Measurements from ENCODE around the gene SPX. TPM values are rescaled to one million over a fixed set of nuclear protein-coding genes. Genes with fewer than 3 reads are reported as not detected.

Gene SPX
- total and polyA plus RNA-seq, 2 of the 8 experiments (the other 6 are each of a cell fraction or from before 2014, with no cell fraction given), result 1.2 to 1.3 TPM

DNA sequence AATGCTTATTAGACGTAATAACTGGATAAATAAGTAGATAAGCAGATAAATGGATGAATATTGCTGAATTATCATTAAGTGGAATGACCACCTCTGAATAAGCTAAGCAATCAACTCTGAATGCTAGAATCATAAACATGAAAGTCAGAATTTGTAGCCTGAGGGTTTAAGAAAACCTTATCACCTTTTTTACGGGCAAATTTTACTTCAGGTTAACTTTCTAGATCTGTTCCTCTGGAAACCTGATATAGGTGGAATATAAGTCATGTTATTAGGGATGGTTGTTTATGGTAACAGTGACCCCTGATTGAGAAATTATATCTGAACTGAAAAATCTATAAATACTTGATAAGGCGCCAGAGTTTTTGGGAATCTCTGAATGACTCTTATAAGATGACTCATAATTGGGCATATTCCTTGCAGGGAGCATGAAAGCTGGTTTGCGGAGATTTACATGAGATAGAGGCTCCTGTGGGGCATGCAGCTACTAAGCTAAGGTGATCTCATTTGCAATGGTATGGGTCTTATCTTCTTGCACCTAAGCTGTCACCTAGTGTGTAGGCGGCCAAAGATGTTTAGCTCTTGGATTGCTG, 12.1 kb downstream of the SPX start:
- Histone ChIP-seq H3K18ac (ENCODE audit: extremely low read depth, low read length) (no peak overlapping the region), H3K23me2 (ENCODE audit: low read depth, low read length) (no peaks in the 10 kb centered on the region; the same call in 1 of the 2 replicates), H3K4me1 (replicated peaks in 1 of 4; ENCODE audit: control insufficient read depth in 3 of 4, insufficient read depth in 4 of 4, low read length in 3 of 4) (no peaks in the 10 kb centered on the region), H2BK5ac (ENCODE audit: low read depth, low read length) (no peak overlapping the region), H3K36me3 (ENCODE audit: control insufficient read depth in 2 of 4, insufficient read depth in 4 of 4, low read length in 3 of 4) (no peaks in the 10 kb centered on the region), H3K23ac (ENCODE audit: insufficient read length) (no peak overlapping the region), H2BK15ac (ENCODE audit: low read length) (no peak overlapping the region), H3K14ac (ENCODE audit: insufficient read length) (no peak overlapping the region), H3K27me3 (replicated peaks in 1 of 4; ENCODE audit: control insufficient read depth in 3 of 4, extremely low read depth in 1 of 4, insufficient read depth in 3 of 4, low read length in 3 of 4) (no peaks in the 10 kb centered on the region), H2BK120ac (replicated peaks; ENCODE audit: low read depth, low read length) (no peak overlapping the region), H3K4ac (replicated peaks; ENCODE audit: insufficient read length, low read depth, low read length) (no peak overlapping the region), H2BK12ac (ENCODE audit: low read depth, low read length) (no peak overlapping the region), H3K4me3 (ENCODE audit: extremely low read depth in 1 of 4, insufficient read depth in 2 of 4, low read depth in 3 of 4, low read length in 4 of 4) (no peak overlapping the region), H3K4me2 (ENCODE audit: insufficient read depth in 1 of 2, low read depth in 2 of 2, low read length in 2 of 2) (no peak overlapping the region), H2AK5ac (ENCODE audit: low read depth, low read length) (no peak overlapping the region; the same call in 1 of the 2 replicates), H3K9ac (replicated peaks in 1 of 4; ENCODE audit: extremely low read depth in 1 of 4, low read depth in 3 of 4, low read length in 3 of 4) (no peak overlapping the region), H3K56ac (replicated peaks; ENCODE audit: insufficient read length, low read depth, low read length) (no peak overlapping the region), H3K79me2 (ENCODE audit: control insufficient read depth in 1 of 2, insufficient read depth in 2 of 2, low read length in 2 of 2) (no peaks in the 10 kb centered on the region), H4K8ac (ENCODE audit: extremely low read depth, insufficient read depth, low read length) (no peak overlapping the region), H4K91ac (replicated peaks; ENCODE audit: insufficient read length, low read length) (no peak overlapping the region), H4K5ac (ENCODE audit: insufficient read length, low read depth, low read length) (no peak overlapping the region), H2BK20ac (ENCODE audit: low read length) (no peak overlapping the region), H4K20me1 (replicated peaks in 1 of 2; ENCODE audit: control insufficient read depth in 1 of 2, insufficient read depth in 2 of 2, low read length in 2 of 2) (no peaks in the 10 kb centered on the region), H3K27ac (ENCODE audit: low read depth, low read length) (no peak overlapping the region), H2AFZ (ENCODE audit: low read length) (no peak overlapping the region), H3K79me1 (ENCODE audit: low read depth, low read length) (no peaks in the 10 kb centered on the region; the same call in 1 of the 2 replicates), H3K9me3 (ENCODE audit: insufficient read depth in 2 of 2, low read depth in 1 of 2, low read length in 1 of 2) (no peaks in the 10 kb centered on the region)
- no peak for DNase-seq (ENCODE audit: low read depth in 1 of 2, low spot score in 2 of 2)
- ChIA-PET POLR2A (ENCODE audit: partially characterized antibody) (no interaction called here), CTCF (ENCODE audit: partially characterized antibody) (no interaction called here)
- FAIRE-seq, result no peak
- TF ChIP-seq POLR2A (IDR thresholded peaks at IDR 0.05; ENCODE audit: control extremely low read depth in 1 of 2, low read depth in 2 of 2, low read length in 2 of 2) (no peak), MAFK (IDR thresholded peaks at IDR 0.05; ENCODE audit: low read depth, low read length) (no peak), ASH2L (IDR thresholded peaks at IDR 0.05; ENCODE audit: low read length) (no peak)
- TF ChIP-seq, protein P1, sequence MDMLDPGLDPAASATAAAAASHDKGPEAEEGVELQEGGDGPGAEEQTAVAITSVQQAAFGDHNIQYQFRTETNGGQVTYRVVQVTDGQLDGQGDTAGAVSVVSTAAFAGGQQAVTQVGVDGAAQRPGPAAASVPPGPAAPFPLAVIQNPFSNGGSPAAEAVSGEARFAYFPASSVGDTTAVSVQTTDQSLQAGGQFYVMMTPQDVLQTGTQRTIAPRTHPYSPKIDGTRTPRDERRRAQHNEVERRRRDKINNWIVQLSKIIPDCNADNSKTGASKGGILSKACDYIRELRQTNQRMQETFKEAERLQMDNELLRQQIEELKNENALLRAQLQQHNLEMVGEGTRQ (IDR thresholded peaks at IDR 0.05; ENCODE audit: low read length), result no peak
- 87% methylated on average over 5 of the region's 5 CpGs; no CpG with 5 or more reads in 1 of the 2 experiments for WGBS, 2 experiments (ENCODE audit: extremely low coverage in 1 of 2, insufficient coverage in 1 of 2, insufficient read length in 1 of 2, insufficient replicate concordance in 2 of 2, low coverage in 1 of 2, low lambda C conversion rate in 2 of 2, missing lambda C conversion rate in 1 of 2)

Data from H1 (cell line).